A549 (cell line): ENCODE measurements around the gene GSG1L. TPM values are rescaled to one million over a fixed set of nuclear protein-coding genes. Genes with fewer than 3 reads are reported as not detected.

ENCODE experiments used
- ATAC-seq, 2 experiments: fragments of 200-7000 bp in 1 of 2; fragments of >200 bp in 1 of 2; cut with Nextera tagmentation in 1 of 2; cut with Tn5 transposase in 1 of 2; 3 replicates each; pipeline versions ENCODE4 v1.8.0 to v1.9.1; 2018 to 2020; ENCODE audit warnings: mild to moderate bottlenecking in 1 of 2, moderate library complexity in 1 of 2
- CTCF ChIA-PET: fragments of 300-600 bp; sonication (Branson Sonifier 250); formaldehyde crosslinking; extraction: SDS; loops from one replicate; lab custom pipeline; 2021; ENCODE audit warnings: antibody characterized with exemption, inconsistent platforms; lab: Yijun Ruan, JAX
- POLR2A ChIA-PET: fragments of 350-600 bp; formaldehyde crosslinking; extraction: SDS; loops from one replicate; lab custom pipeline; 2021; ENCODE audit warnings: antibody characterized with exemption, inconsistent platforms; lab: Yijun Ruan, JAX
- DNase-seq, 2 experiments: peaks; one replicate each; pipeline versions ENCODE4 v3.0.0 to v3.0.0-alpha.2; 2011 to 2016; ENCODE audit warnings: low read depth in 1 of 2, low spot score in 1 of 2
- FAIRE-seq: peaks from 2 replicates; lab custom pipeline; 2011; peaks lifted over from hg19 to GRCh38; lab: Jason Lieb, UNC
- H3K27ac ChIP-seq, 2 experiments: fragments of >200 bp; sonication (Bioruptor Twin); formaldehyde crosslinking; 3 replicates each; pipeline ENCODE4 v1.5.1; 2016 to 2017
- H3K4me1 ChIP-seq: fragments of >200 bp; sonication (Bioruptor Twin); formaldehyde crosslinking; 3 replicates; pipeline ENCODE4 v1.6.1; 2016
- H3K4me2 ChIP-seq: fragments of >200 bp; sonication (Bioruptor Twin); formaldehyde crosslinking; 3 replicates; pipeline ENCODE4 v1.6.1; 2016
- H3K4me3 ChIP-seq: fragments of >200 bp; sonication (Bioruptor Twin); formaldehyde crosslinking; 3 replicates; pipeline ENCODE4 v1.5.1; 2016
- H3K9me3 ChIP-seq: fragments of >200 bp; sonication (Bioruptor Twin); formaldehyde crosslinking; 3 replicates; pipeline ENCODE4 v1.6.1; 2016
- BHLHE40 ChIP-seq: IDR thresholded peaks from 2 replicates; pipeline ENCODE4 v1.6.1; 2012; ENCODE audit warnings: low read depth, low read length, inconsistent platforms
- CBX2 ChIP-seq: fragments of 200-600 bp; sonication (generic); IDR thresholded peaks from 2 replicates; pipeline ENCODE4 v1.6.1; 2016; ENCODE audit warnings: low read depth, mild to moderate bottlenecking, borderline replicate concordance
- FOXS1 ChIP-seq: fragments of 250-450 bp; sonication (Bioruptor Pico); IDR thresholded peaks from 2 replicates; pipeline ENCODE4 v1.5.0; 2020; ENCODE audit warnings: mild to moderate bottlenecking, moderate library complexity
- HOXB13 ChIP-seq: fragments of 250-450 bp; sonication (Bioruptor Pico); IDR thresholded peaks from 2 replicates; pipeline ENCODE4 v1.5.0; 2020; ENCODE audit warnings: low read depth, mild to moderate bottlenecking, moderate library complexity
- JUNB ChIP-seq: fragments of >200 bp; sonication (Bioruptor Twin); formaldehyde crosslinking; IDR thresholded peaks from 2 replicates; pipeline ENCODE4 v1.6.1; 2016
- KDM5A ChIP-seq: fragments of 200-600 bp; sonication (generic); IDR thresholded peaks from 2 replicates; pipeline ENCODE4 v1.6.1; 2016; ENCODE audit warnings: antibody characterized with exemption, mild to moderate bottlenecking
- MAZ ChIP-seq: fragments of 150-350 bp; IDR thresholded peaks from 2 replicates; pipeline ENCODE4 v1.6.1; 2014; ENCODE audit warnings: antibody characterized with exemption, low read depth, low read length, borderline replicate concordance
- NFE2L2 ChIP-seq: fragments of 150-350 bp; conservative IDR thresholded peaks from 2 replicates; pipeline ENCODE4 v1.6.1; 2014; ENCODE audit warnings: low read length
- NPAS2 ChIP-seq: fragments of 250-450 bp; sonication (Bioruptor Pico); IDR thresholded peaks from 2 replicates; pipeline ENCODE4 v1.8.0; 2022; ENCODE audit warnings: mild to moderate bottlenecking, moderate library complexity, borderline replicate concordance
- NR3C1 ChIP-seq: fragments of >200 bp; sonication (Bioruptor Twin); formaldehyde crosslinking; IDR thresholded peaks from 3 replicates; pipeline ENCODE4 v1.6.1; 2017
- POLR2A ChIP-seq: IDR thresholded peaks from 2 replicates; pipeline ENCODE4 v1.6.1; 2012; ENCODE audit warnings: mild to moderate bottlenecking, low read length
- RFX5 ChIP-seq: fragments of 450-650 bp; IDR thresholded peaks from 2 replicates; pipeline ENCODE4 v1.7.1; 2014; ENCODE audit warnings: antibody characterized with exemption, mild to moderate bottlenecking, moderate library complexity
- SMC3 ChIP-seq: fragments of >200 bp; sonication (Bioruptor Twin); formaldehyde crosslinking; IDR thresholded peaks from 3 replicates; pipeline ENCODE4 v1.6.1; 2018; ENCODE audit warnings: inconsistent platforms
- TP53 ChIP-seq: fragments of 250-450 bp; sonication (Bioruptor Pico); IDR thresholded peaks from 2 replicates; pipeline ENCODE4 v1.5.0; 2021; ENCODE audit warnings: mild to moderate bottlenecking, moderate library complexity
- ZFP36 ChIP-seq: fragments of 450-650 bp; IDR thresholded peaks from 2 replicates; pipeline ENCODE4 v1.6.1; 2014; ENCODE audit warnings: borderline replicate concordance; ENCODE audit not compliant: partially characterized antibody
- ZNF302 ChIP-seq: fragments of 250-450 bp; sonication (Bioruptor Pico); IDR thresholded peaks from 2 replicates; pipeline ENCODE4 v1.9.0; 2021; ENCODE audit warnings: inconsistent platforms, mild to moderate bottlenecking, moderate library complexity
- ZSCAN20 ChIP-seq: fragments of 250-450 bp; sonication (Bioruptor Pico); IDR thresholded peaks from 2 replicates; pipeline ENCODE4 v1.8.0; 2022; ENCODE audit warnings: mild to moderate bottlenecking, moderate library complexity
- WGBS: methylation state at CpG from one replicate; pipeline ENCODE4 v1.1.6; 2017; ENCODE audit errors: missing lambda C conversion rate; 5-methylcytosine and 5-hydroxymethylcytosine counted together
- polyA plus RNA-seq, 4 experiments: library from polyadenylated mRNA; depleted of rRNA in 3 of 4; stranded (reverse); fragments of >200 nt; fragmentation: RNase III in 1 of 4; extraction: RNeasy Plus Mini Kit Qiagen cat#74134 plus additional on column Dnase treatment in 1 of 4; gene quantifications; 2 replicates in 3 of 4; 3 replicates in 1 of 4; pipeline ENCODE4 v1.2.3, GENCODE V29; 2011 to 2017
- TF ChIP-seq, protein P1 (sequence below): fragments of 450-650 bp; IDR thresholded peaks from 2 replicates; pipeline ENCODE4 v1.6.1; 2014; ENCODE audit warnings: antibody characterized with exemption
- TF ChIP-seq, protein P2 (sequence below): fragments of >200 bp; sonication (Bioruptor Twin); formaldehyde crosslinking; IDR thresholded peaks from 3 replicates; pipeline ENCODE4 v1.5.1; 2016
- TF ChIP-seq, protein P3 (sequence below): fragments of >200 bp; sonication (Bioruptor Twin); formaldehyde crosslinking; IDR thresholded peaks from 2 replicates; pipeline ENCODE4 v1.6.1; 2016
- TF ChIP-seq, protein P4 (sequence below): fragments of 150-350 bp; IDR thresholded peaks from 2 replicates; pipeline ENCODE4 v1.6.1; 2014; ENCODE audit warnings: low read depth, mild to moderate bottlenecking, low read length
- TF ChIP-seq, protein P5 (sequence below): fragments of 250-450 bp; sonication (Bioruptor Pico); IDR thresholded peaks from 2 replicates; pipeline ENCODE4 v1.5.0; 2021; ENCODE audit warnings: mild to moderate bottlenecking, moderate library complexity, borderline replicate concordance
- TF ChIP-seq, protein P6 (sequence below): fragments of 250-450 bp; sonication (Bioruptor Pico); IDR thresholded peaks from 2 replicates; pipeline ENCODE4 v1.5.0; 2020; ENCODE audit warnings: low read depth, mild to moderate bottlenecking, moderate library complexity

Gene GSG1L
- polyA plus RNA-seq, 2 of the 4 experiments (the other 2 are of a cell fraction): not detected

DNA sequence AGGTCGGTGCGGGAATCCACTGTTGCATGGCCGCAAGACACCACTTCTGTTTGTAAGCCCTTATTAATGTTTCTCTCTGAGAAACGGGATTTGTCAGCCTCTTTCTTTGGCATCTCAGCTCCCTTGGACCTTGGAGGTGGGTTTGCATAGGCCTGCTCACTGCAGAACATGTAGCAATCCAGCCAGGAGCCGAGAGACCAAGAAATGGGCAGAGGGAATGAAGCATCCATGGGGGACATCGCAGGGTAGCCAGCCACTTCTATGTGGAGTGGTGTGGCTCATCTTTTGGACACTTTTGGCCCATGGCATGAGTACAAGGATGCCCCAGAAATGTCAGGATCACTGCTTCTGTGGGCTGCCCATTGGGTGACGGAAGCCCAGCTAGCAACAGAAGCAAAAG lies 79.4 kb downstream of the GSG1L start:
- no peak overlapping the region for H3K4me2 ChIP-seq
- 67% methylated on average over 7 of the region's 7 CpGs for whole genome bisulfite sequencing
- no peak for ATAC-seq
- no peak for DNase-seq
- no peak overlapping the region for H3K4me3 ChIP-seq
- H3K9me3 ChIP-seq: no peaks in the 10 kb centered on the region; the same call in 2 of the 3 replicates
- no peak overlapping the region for H3K27ac ChIP-seq
- FAIRE-seq: no peak
- POLR2A ChIA-PET: no interaction called here
- CTCF ChIA-PET: interaction anchor here (3.4 to 4.4 kb wide), 2 partner anchors 12 to 87 kb away, joined by 15 read pairs; no protein-coding TSS in a partner anchor
- TF ChIP-seq ZSCAN20 (CRISPR knock-in tag): no peak
- TF ChIP-seq NR3C1: no peak
- no peak for TF ChIP-seq MAZ
- TF ChIP-seq, protein P1, sequence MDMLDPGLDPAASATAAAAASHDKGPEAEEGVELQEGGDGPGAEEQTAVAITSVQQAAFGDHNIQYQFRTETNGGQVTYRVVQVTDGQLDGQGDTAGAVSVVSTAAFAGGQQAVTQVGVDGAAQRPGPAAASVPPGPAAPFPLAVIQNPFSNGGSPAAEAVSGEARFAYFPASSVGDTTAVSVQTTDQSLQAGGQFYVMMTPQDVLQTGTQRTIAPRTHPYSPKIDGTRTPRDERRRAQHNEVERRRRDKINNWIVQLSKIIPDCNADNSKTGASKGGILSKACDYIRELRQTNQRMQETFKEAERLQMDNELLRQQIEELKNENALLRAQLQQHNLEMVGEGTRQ: no peak
- no peak for TF ChIP-seq FOXS1 (CRISPR knock-in tag)
- TF ChIP-seq, protein P2, sequence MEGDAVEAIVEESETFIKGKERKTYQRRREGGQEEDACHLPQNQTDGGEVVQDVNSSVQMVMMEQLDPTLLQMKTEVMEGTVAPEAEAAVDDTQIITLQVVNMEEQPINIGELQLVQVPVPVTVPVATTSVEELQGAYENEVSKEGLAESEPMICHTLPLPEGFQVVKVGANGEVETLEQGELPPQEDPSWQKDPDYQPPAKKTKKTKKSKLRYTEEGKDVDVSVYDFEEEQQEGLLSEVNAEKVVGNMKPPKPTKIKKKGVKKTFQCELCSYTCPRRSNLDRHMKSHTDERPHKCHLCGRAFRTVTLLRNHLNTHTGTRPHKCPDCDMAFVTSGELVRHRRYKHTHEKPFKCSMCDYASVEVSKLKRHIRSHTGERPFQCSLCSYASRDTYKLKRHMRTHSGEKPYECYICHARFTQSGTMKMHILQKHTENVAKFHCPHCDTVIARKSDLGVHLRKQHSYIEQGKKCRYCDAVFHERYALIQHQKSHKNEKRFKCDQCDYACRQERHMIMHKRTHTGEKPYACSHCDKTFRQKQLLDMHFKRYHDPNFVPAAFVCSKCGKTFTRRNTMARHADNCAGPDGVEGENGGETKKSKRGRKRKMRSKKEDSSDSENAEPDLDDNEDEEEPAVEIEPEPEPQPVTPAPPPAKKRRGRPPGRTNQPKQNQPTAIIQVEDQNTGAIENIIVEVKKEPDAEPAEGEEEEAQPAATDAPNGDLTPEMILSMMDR: no peak
- TF ChIP-seq, protein P3, sequence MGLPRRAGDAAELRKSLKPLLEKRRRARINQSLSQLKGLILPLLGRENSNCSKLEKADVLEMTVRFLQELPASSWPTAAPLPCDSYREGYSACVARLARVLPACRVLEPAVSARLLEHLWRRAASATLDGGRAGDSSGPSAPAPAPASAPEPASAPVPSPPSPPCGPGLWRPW: no peak
- no peak for TF ChIP-seq NFE2L2
- TF ChIP-seq CBX2: no peak
- TF ChIP-seq POLR2A: no peak
- TF ChIP-seq, protein P4, sequence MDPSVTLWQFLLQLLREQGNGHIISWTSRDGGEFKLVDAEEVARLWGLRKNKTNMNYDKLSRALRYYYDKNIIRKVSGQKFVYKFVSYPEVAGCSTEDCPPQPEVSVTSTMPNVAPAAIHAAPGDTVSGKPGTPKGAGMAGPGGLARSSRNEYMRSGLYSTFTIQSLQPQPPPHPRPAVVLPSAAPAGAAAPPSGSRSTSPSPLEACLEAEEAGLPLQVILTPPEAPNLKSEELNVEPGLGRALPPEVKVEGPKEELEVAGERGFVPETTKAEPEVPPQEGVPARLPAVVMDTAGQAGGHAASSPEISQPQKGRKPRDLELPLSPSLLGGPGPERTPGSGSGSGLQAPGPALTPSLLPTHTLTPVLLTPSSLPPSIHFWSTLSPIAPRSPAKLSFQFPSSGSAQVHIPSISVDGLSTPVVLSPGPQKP: no peak
- no peak for TF ChIP-seq ZFP36
- TF ChIP-seq, protein P5, sequence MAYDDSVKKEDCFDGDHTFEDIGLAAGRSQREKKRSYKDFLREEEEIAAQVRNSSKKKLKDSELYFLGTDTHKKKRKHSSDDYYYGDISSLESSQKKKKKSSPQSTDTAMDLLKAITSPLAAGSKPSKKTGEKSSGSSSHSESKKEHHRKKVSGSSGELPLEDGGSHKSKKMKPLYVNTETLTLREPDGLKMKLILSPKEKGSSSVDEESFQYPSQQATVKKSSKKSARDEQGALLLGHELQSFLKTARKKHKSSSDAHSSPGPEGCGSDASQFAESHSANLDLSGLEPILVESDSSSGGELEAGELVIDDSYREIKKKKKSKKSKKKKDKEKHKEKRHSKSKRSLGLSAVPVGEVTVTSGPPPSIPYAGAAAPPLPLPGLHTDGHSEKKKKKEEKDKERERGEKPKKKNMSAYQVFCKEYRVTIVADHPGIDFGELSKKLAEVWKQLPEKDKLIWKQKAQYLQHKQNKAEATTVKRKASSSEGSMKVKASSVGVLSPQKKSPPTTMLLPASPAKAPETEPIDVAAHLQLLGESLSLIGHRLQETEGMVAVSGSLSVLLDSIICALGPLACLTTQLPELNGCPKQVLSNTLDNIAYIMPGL (CRISPR knock-in tag): no peak
- TF ChIP-seq BHLHE40: no peak
- no peak for TF ChIP-seq NPAS2 (CRISPR knock-in tag)
- no peak for TF ChIP-seq SMC3
- no peak for TF ChIP-seq JUNB
- no peak for TF ChIP-seq TP53 (CRISPR knock-in tag)
- TF ChIP-seq KDM5A: no peak
- no peak for TF ChIP-seq ZNF302 (CRISPR knock-in tag)
- no peaks in the 10 kb centered on the region for H3K4me1 ChIP-seq

DNA sequence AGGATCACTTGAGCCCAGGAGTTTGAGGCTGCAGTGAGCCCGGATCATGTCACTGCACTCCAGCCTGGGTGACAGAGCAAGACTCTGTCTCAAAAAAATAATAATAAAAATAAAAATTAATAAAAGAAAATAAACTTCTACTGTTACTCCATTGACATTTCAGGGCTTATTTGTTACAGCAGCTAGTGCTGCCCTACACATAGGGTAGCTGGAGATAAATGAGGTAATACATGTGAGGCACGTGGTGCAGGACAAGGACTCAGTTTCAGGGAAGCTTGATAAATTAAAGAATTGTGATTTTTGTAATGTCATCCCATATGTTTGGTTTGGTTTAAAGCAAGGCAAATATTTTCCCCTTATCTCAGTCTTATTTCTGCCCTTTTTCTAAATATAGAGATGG lies 80.3 kb downstream of the GSG1L start:
- ATAC-seq (no peak), FAIRE-seq (no peak), DNase-seq (no peak)
- Histone ChIP-seq H3K4me3 (no peak overlapping the region), H3K27ac (no peak overlapping the region), H3K4me2 (no peak overlapping the region), H3K9me3 (no peaks in the 10 kb centered on the region; the same call in 2 of the 3 replicates), H3K4me1 (no peaks in the 10 kb centered on the region)
- TF ChIP-seq RFX5 (no peak), ZFP36 (no peak), NR3C1 (no peak), HOXB13 (CRISPR knock-in tag) (no peak)
- TF ChIP-seq, protein P6, sequence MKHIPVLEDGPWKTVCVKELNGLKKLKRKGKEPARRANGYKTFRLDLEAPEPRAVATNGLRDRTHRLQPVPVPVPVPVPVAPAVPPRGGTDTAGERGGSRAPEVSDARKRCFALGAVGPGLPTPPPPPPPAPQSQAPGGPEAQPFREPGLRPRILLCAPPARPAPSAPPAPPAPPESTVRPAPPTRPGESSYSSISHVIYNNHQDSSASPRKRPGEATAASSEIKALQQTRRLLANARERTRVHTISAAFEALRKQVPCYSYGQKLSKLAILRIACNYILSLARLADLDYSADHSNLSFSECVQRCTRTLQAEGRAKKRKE: no peak
- ChIA-PET CTCF (interaction anchor here (1.1 to 4.4 kb wide), 3 partner anchors 9 to 87 kb away, joined by 3 to 15 read pairs (median 15); no protein-coding TSS in a partner anchor), POLR2A (no interaction called here)
- WGBS: 0% methylated on average over 2 of the region's 2 CpGs
